Esophagus muscularis mucosa (tissue), 4 donors: Measurements from ENCODE around the gene L2HGDH.

Source experiments
- CTCF ChIP-seq, 3 experiments: fragments of 200-600 bp in 2 of 3; fragments of 450-650 bp in 1 of 3; sonication (generic) in 2 of 3; IDR thresholded peaks; one replicate each; pipeline ENCODE4 v1.5.1; 2017 to 2019; ENCODE audit warnings: antibody characterized with exemption in 3 of 3, mild to moderate bottlenecking in 2 of 3, moderate library complexity in 1 of 3
- EP300 ChIP-seq: sonication (generic); formaldehyde crosslinking; IDR thresholded peaks from one replicate; pipeline ENCODE4 v1.6.1; 2017; ENCODE audit warnings: antibody characterized with exemption
- POLR2A ChIP-seq: fragments of 450-650 bp; IDR thresholded peaks from one replicate; pipeline ENCODE4 v1.6.1; 2017; ENCODE audit warnings: antibody characterized with exemption, moderate library complexity, mild to moderate bottlenecking, low read depth

- no peak for TF ChIP-seq CTCF (IDR thresholded peaks at IDR 0.05)
- no peak for TF ChIP-seq POLR2A
- no peak for TF ChIP-seq EP300
Observed at GRCh38 chr14:50263321-50263720, 48.7 kb downstream of the L2HGDH start.
